ENCODE results near the gene ZSCAN20. TPM values are rescaled to one million over a fixed set of nuclear protein-coding genes. Genes with fewer than 3 reads are reported as not detected.

Gene ZSCAN20
- total and polyA plus RNA-seq, 2 of the 4 experiments (the other 2 are of a cell fraction), result 2.1 to 11.1 TPM

DNA sequence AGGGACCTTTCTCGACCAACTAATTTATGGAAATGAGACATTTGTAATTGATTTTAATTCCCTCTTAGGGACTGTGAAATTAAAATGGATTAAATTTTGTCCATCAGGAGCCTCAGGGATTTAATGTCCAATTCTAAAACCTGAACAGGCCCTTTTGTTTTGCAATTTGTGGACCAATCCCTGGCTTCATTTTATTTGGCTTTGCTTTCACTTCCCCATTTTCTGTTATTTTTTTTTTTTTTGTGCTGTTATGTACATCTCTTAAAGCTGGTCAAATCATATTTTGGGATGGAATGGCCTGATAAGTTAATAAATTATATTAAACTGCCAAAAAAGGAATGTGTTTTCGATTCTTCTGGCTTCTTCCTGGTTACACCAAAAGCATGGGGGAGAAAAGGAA lies 28.9 kb downstream of the ZSCAN20 start:
- DNase-seq (no peak), ATAC-seq (ENCODE audit: low read depth) (no peak)
- Histone ChIP-seq H3K27ac (ENCODE audit: insufficient read depth, low read length) (no peak overlapping the region), H3K9me3 (ENCODE audit: control insufficient read depth, insufficient read depth, low read length) (peaks cover 10% of the 10 kb centered on the region), H3K56ac (ENCODE audit: extremely low read depth, insufficient read depth, low read length) (no peak overlapping the region), H3K18ac (ENCODE audit: low read depth, low read length) (no peak overlapping the region), H2AFZ (replicated peaks; ENCODE audit: low read length, poor library complexity) (no peak overlapping the region), H3K4me2 (ENCODE audit: low read depth, low read length) (no peak overlapping the region), H2BK15ac (ENCODE audit: low read depth, low read length) (no peak overlapping the region), H3K14ac (replicated peaks; ENCODE audit: low read depth, low read length) (no peak overlapping the region), H3K9ac (ENCODE audit: low read depth, low read length) (no peak overlapping the region), H3K9me1 (ENCODE audit: insufficient read depth, low read length) (no peaks in the 10 kb centered on the region), H3K4ac (ENCODE audit: low read depth, low read length) (no peak overlapping the region), H3K27me3 (ENCODE audit: control insufficient read depth, insufficient read depth, low read length) (no peaks in the 10 kb centered on the region), H4K5ac (ENCODE audit: low read depth, low read length) (no peak overlapping the region), H2BK20ac (ENCODE audit: low read depth, low read length) (no peak overlapping the region), H2BK120ac (ENCODE audit: low read depth, low read length) (no peak overlapping the region), H4K8ac (ENCODE audit: low read depth in 2 of 2, low read length in 2 of 2) (no peak overlapping the region), H4K91ac (ENCODE audit: insufficient read depth, low read depth, low read length) (no peak overlapping the region), H2AK9ac (replicated peaks; ENCODE audit: low read depth, low read length, poor library complexity) (no peak overlapping the region), H3K36me3 (ENCODE audit: control insufficient read depth, insufficient read depth, low read length) (no peaks in the 10 kb centered on the region; the same call in 1 of the 2 replicates), H4K20me1 (ENCODE audit: insufficient read depth, low read length) (no peaks in the 10 kb centered on the region), H2AK5ac (ENCODE audit: low read depth, low read length) (no peak overlapping the region), H3K23ac (ENCODE audit: low read depth, low read length) (no peak overlapping the region), H3K79me1 (ENCODE audit: low read depth in 1 of 2, low read length in 2 of 2) (no peaks in the 10 kb centered on the region), H2BK5ac (ENCODE audit: low read depth, low read length, poor library complexity, severe bottlenecking) (no peak overlapping the region), H3K4me1 (ENCODE audit: control insufficient read depth, insufficient read depth, low read length) (peaks cover 2% of the 10 kb centered on the region; the same call in 1 of the 2 replicates), H3K4me3 (ENCODE audit: insufficient read depth, low read depth, low read length) (no peak overlapping the region)
- no CpG with 5 or more reads among the region's 2 CpGs for WGBS, 2 experiments (ENCODE audit: extremely low coverage in 2 of 2, insufficient read length in 1 of 2)
- dilution Hi-C loops (cut with HindIII; ENCODE audit: low sequenced_read_pairs, unreplicated experiment), result no loop called here
- ChIA-PET POLR2A (ENCODE audit: unreplicated experiment) (interaction anchor here (0.6 kb wide), 1 partner anchor 9 kb away, joined by 3 read pairs; no protein-coding TSS in a partner anchor), CTCF (interaction anchor here (0.6 to 1.2 kb wide), 2 partner anchors 10 to 988 kb away, joined by 3 to 8 read pairs; no protein-coding TSS in a partner anchor)
- no TSS peak for BruUV-seq (replicated peaks)
- intact Hi-C loops (cut with micrococcal nuclease), result no loop called here
- TF ChIP-seq POLR2A (IDR thresholded peaks at IDR 0.05; ENCODE audit: low read depth, low read length) (no peak), CHD1 (IDR thresholded peaks at IDR 0.05; ENCODE audit: low read depth, low read length) (no peak), NFE2L2 (IDR thresholded peaks at IDR 0.05; ENCODE audit: low read depth, low read length) (no peak), MAFK (IDR thresholded peaks at IDR 0.05; ENCODE audit: low read depth, low read length) (no peak), SMC3 (IDR thresholded peaks at IDR 0.05; ENCODE audit: low read depth, low read length) (no peak), RFX5 (IDR thresholded peaks at IDR 0.05; ENCODE audit: low read depth, low read length) (no peak), RAD21 (IDR thresholded peaks at IDR 0.05; ENCODE audit: low read length) (no peak), MXI1 (IDR thresholded peaks at IDR 0.05; ENCODE audit: borderline replicate concordance, low read depth, low read length) (no peak), BHLHE40 (IDR thresholded peaks at IDR 0.05; ENCODE audit: low read depth, low read length) (no peak), MAZ (IDR thresholded peaks at IDR 0.05; ENCODE audit: borderline replicate concordance, low read depth, low read length) (no peak), CEBPB (IDR thresholded peaks at IDR 0.05; ENCODE audit: low read depth, low read length) (no peak), FOS (IDR thresholded peaks at IDR 0.05; ENCODE audit: low read depth, low read length) (no peak), RCOR1 (IDR thresholded peaks at IDR 0.05; ENCODE audit: insufficient replicate concordance, low read length) (no peak)
- TF ChIP-seq, protein P1, sequence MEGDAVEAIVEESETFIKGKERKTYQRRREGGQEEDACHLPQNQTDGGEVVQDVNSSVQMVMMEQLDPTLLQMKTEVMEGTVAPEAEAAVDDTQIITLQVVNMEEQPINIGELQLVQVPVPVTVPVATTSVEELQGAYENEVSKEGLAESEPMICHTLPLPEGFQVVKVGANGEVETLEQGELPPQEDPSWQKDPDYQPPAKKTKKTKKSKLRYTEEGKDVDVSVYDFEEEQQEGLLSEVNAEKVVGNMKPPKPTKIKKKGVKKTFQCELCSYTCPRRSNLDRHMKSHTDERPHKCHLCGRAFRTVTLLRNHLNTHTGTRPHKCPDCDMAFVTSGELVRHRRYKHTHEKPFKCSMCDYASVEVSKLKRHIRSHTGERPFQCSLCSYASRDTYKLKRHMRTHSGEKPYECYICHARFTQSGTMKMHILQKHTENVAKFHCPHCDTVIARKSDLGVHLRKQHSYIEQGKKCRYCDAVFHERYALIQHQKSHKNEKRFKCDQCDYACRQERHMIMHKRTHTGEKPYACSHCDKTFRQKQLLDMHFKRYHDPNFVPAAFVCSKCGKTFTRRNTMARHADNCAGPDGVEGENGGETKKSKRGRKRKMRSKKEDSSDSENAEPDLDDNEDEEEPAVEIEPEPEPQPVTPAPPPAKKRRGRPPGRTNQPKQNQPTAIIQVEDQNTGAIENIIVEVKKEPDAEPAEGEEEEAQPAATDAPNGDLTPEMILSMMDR (conservative IDR thresholded peaks at IDR 0.05; ENCODE audit: low read depth, low read length), result no peak
- TF ChIP-seq, protein P2, sequence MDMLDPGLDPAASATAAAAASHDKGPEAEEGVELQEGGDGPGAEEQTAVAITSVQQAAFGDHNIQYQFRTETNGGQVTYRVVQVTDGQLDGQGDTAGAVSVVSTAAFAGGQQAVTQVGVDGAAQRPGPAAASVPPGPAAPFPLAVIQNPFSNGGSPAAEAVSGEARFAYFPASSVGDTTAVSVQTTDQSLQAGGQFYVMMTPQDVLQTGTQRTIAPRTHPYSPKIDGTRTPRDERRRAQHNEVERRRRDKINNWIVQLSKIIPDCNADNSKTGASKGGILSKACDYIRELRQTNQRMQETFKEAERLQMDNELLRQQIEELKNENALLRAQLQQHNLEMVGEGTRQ (IDR thresholded peaks at IDR 0.05; ENCODE audit: low read depth, low read length), result no peak
- TF ChIP-seq, protein P3, sequence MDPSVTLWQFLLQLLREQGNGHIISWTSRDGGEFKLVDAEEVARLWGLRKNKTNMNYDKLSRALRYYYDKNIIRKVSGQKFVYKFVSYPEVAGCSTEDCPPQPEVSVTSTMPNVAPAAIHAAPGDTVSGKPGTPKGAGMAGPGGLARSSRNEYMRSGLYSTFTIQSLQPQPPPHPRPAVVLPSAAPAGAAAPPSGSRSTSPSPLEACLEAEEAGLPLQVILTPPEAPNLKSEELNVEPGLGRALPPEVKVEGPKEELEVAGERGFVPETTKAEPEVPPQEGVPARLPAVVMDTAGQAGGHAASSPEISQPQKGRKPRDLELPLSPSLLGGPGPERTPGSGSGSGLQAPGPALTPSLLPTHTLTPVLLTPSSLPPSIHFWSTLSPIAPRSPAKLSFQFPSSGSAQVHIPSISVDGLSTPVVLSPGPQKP (IDR thresholded peaks at IDR 0.05; ENCODE audit: borderline replicate concordance, low read depth, low read length), result no peak
- in situ Hi-C loops (cut with MboI; ENCODE audit: low sequenced_read_pairs), result no loop called here

Data from IMR-90 (cell line).